ENCODE results near the gene AK1. TPM values are rescaled to one million over a fixed set of nuclear protein-coding genes. Genes with fewer than 3 reads are reported as not detected.
A peak's percentile ranks its signal among the peaks of the same experiment; 100 is the strongest.

Gene AK1
- total RNA-seq (2021; fragmentation: NEBNext Ultra II Directional; extraction: Animal tissue kit (Norgen Biotek cat#: 25700)) = 35.9 and 37.9 TPM in 2 replicates
- 39.2 and 44.1 TPM in 2 replicates for polyA plus RNA-seq (2011; rRNA removed)
- 45.5 TPM for polyA plus RNA-seq (2011; cell fraction: cytosol; rRNA removed)
- polyA plus RNA-seq (2011; cell fraction: nucleus; rRNA removed) = 32.0 TPM
- 32.5 to 48.8 TPM (median 43.2 TPM) in 4 replicates for polyA plus RNA-seq (2012, experiment 1 of 2)
- polyA plus RNA-seq (2012, experiment 2 of 2) = 31.3 TPM
- polyA plus RNA-seq (2013, experiment 1 of 2) = 26.6 TPM
- polyA plus RNA-seq (2013, experiment 2 of 2) = 24.9 TPM
- polyA minus RNA-seq (2011; rRNA and poly(A)+ RNA removed) = 9.5 and 12.8 TPM in 2 replicates
- 2.6 TPM for polyA minus RNA-seq (2011; cell fraction: cytosol; rRNA and poly(A)+ RNA removed)
- polyA minus RNA-seq (2011; cell fraction: nucleus; rRNA and poly(A)+ RNA removed) = 6.3 TPM
- long read RNA-seq, experiment 1, transcript AK1-203 (7 exons, 2,266 nt) = major isoform, 9 of 16 reads
- long read RNA-seq, experiment 1, partial matches to known transcripts = 4 of 16 reads
- long read RNA-seq, experiment 1, other reads (novel, unspliced or antisense) = 3 of 16 reads
- long read RNA-seq, experiment 2, transcript AK1-203 (7 exons, 2,266 nt) = major isoform, 17 of 19 reads
- long read RNA-seq, experiment 2, partial matches to known transcripts = 0 of 19 reads
- long read RNA-seq, experiment 2, other reads (novel, unspliced or antisense) = 2 of 19 reads

- H4K91ac ChIP-seq (replicated peaks; ENCODE audit: insufficient read length, low read length) = peak within 1 kb of the TSS; percentile 84
- H3K79me2 ChIP-seq (ENCODE audit: control insufficient read depth in 1 of 2, insufficient read depth in 2 of 2, low read length in 2 of 2) = no peaks in the 10 kb centered on the region
- H3K36me3 ChIP-seq (ENCODE audit: control insufficient read depth in 2 of 4, insufficient read depth in 4 of 4, low read length in 3 of 4) = no peaks in the 10 kb centered on the region
- DNase-seq (ENCODE audit: low read depth in 1 of 2, low spot score in 2 of 2) (peak in 1 of 2 experiments; percentile 84), FAIRE-seq (no peak)
- H3K4me1 ChIP-seq (replicated peaks in 1 of 4; ENCODE audit: control insufficient read depth in 3 of 4, insufficient read depth in 4 of 4, low read length in 3 of 4) = peaks cover 0 to 10% (median 7%) of the 10 kb centered on the region in 4 experiments; a peak in 6 of 7 replicates
- 4% methylated on average over 12 of the region's 44 CpGs; no CpG with 5 or more reads in 1 of the 2 experiments for WGBS, 2 experiments (ENCODE audit: extremely low coverage in 1 of 2, insufficient coverage in 1 of 2, insufficient read length in 1 of 2, insufficient replicate concordance in 2 of 2, low coverage in 1 of 2, low lambda C conversion rate in 2 of 2, missing lambda C conversion rate in 1 of 2)
- no peaks in the 10 kb centered on the region for H3K9me3 ChIP-seq (ENCODE audit: insufficient read depth in 2 of 2, low read depth in 1 of 2, low read length in 1 of 2)
- peak within 1 kb of the TSS; percentile 3 for H3K18ac ChIP-seq (ENCODE audit: extremely low read depth, low read length)
- peaks cover 7% of the 10 kb centered on the region; the same call in 1 of the 2 replicates for H3K23me2 ChIP-seq (ENCODE audit: low read depth, low read length)
- H4K20me1 ChIP-seq (replicated peaks in 1 of 2; ENCODE audit: control insufficient read depth in 1 of 2, insufficient read depth in 2 of 2, low read length in 2 of 2) = peaks cover 0 to 1% of the 10 kb centered on the region in 2 experiments
- CTCF ChIA-PET (ENCODE audit: partially characterized antibody) = interaction anchor here (0.8 to 2.2 kb wide), 9 partner anchors 8 to 112 kb away, joined by 3 to 18 read pairs (median 3); partner anchors contain the start of gene FPGS
- H3K56ac ChIP-seq (replicated peaks; ENCODE audit: insufficient read length, low read depth, low read length) = peak within 1 kb of the TSS; percentile 53
- no peak within 1 kb of the TSS for H3K14ac ChIP-seq (ENCODE audit: insufficient read length)
- peak within 1 kb of the TSS; percentile 46 to 66 (median 58) for H3K4me3 ChIP-seq (ENCODE audit: extremely low read depth in 1 of 4, insufficient read depth in 2 of 4, low read depth in 3 of 4, low read length in 4 of 4)
- H3K27me3 ChIP-seq (replicated peaks in 1 of 4; ENCODE audit: control insufficient read depth in 3 of 4, extremely low read depth in 1 of 4, insufficient read depth in 3 of 4, low read length in 3 of 4) = no peaks in the 10 kb centered on the region
- POLR2A ChIA-PET (ENCODE audit: partially characterized antibody) = interaction anchor here (0.7 to 2.0 kb wide), 9 partner anchors 8 to 85 kb away, joined by 3 to 9 read pairs (median 4); partner anchors contain the start of gene ST6GALNAC6
- H2AK5ac ChIP-seq (ENCODE audit: low read depth, low read length) = peak within 1 kb of the TSS; percentile 0; the same call in 1 of the 2 replicates
- peak within 1 kb of the TSS; percentile 96 for H2AFZ ChIP-seq (ENCODE audit: low read length)
- H3K4me2 ChIP-seq (ENCODE audit: insufficient read depth in 1 of 2, low read depth in 2 of 2, low read length in 2 of 2) = peak within 1 kb of the TSS; percentile 72 to 79
- H2BK12ac ChIP-seq (ENCODE audit: low read depth, low read length) = peak within 1 kb of the TSS; percentile 50; the same call in 1 of the 2 replicates
- H3K9ac ChIP-seq (replicated peaks in 1 of 4; ENCODE audit: extremely low read depth in 1 of 4, low read depth in 3 of 4, low read length in 3 of 4) = no peak within 1 kb of the TSS
- H4K8ac ChIP-seq (ENCODE audit: extremely low read depth, insufficient read depth, low read length) = peak within 1 kb of the TSS; percentile 54
- H4K5ac ChIP-seq (ENCODE audit: insufficient read length, low read depth, low read length) = peak within 1 kb of the TSS; percentile 25
- peak within 1 kb of the TSS; percentile 72 for H3K4ac ChIP-seq (replicated peaks; ENCODE audit: insufficient read length, low read depth, low read length)
- H2BK5ac ChIP-seq (ENCODE audit: low read depth, low read length) = no peak within 1 kb of the TSS
- no peak within 1 kb of the TSS for H3K23ac ChIP-seq (ENCODE audit: insufficient read length)
- H2BK20ac ChIP-seq (ENCODE audit: low read length) = no peak within 1 kb of the TSS
- no peak within 1 kb of the TSS for H2BK120ac ChIP-seq (replicated peaks; ENCODE audit: low read depth, low read length)
- no peaks in the 10 kb centered on the region for H3K79me1 ChIP-seq (ENCODE audit: low read depth, low read length)
- H2BK15ac ChIP-seq (ENCODE audit: low read length) = peak within 1 kb of the TSS; percentile 46; the same call in 1 of the 2 replicates
- no peak within 1 kb of the TSS for H3K27ac ChIP-seq (ENCODE audit: low read depth, low read length)
- no peak for TF ChIP-seq BRCA1 (IDR thresholded peaks at IDR 0.05; ENCODE audit: low read depth, low read length)
Measured at GRCh38 chr9:127877566-127877998, at the start of gene AK1. AK1 (minus strand) TSS chr9:127877675; CDS start chr9:127874617, 3,058 bp downstream.

Data from H1 (cell line).